Tibial nerve (tissue), 4 donors: ENCODE measurements around the gene RAB20. TPM values are rescaled to one million over a fixed set of nuclear protein-coding genes. Genes with fewer than 3 reads are reported as not detected.
"Not testable (repeated sequence)": the region's sequence is repeated elsewhere in the genome, so short reads cannot be mapped to it uniquely, and the experiment has no call there.

Experiments used
- DNase-seq, 2 donors: peaks; one replicate each; pipeline ENCODE4 v3.0.0-alpha.2; 2019; ENCODE audit warnings: low spot score in 2 of 2
- H3K27ac ChIP-seq, 4 donors: fragments of 200-600 bp; sonication (generic) in 3 of 4; one replicate each; pipeline ENCODE4 v1.5.1; 2017 to 2019; ENCODE audit warnings: mild to moderate bottlenecking in 1 of 4
- H3K27me3 ChIP-seq, 2 donors: fragments of 200-600 bp; sonication (generic) in 1 of 2; one replicate each; pipeline versions ENCODE4 v1.5.1 to v1.6.0; 2017 to 2019
- H3K36me3 ChIP-seq, 3 donors: fragments of 200-600 bp; sonication (generic); one replicate each; pipeline ENCODE4 v1.5.1; 2018 to 2019
- H3K4me1 ChIP-seq, 4 donors: fragments of 200-600 bp; sonication (generic) in 3 of 4; one replicate each; pipeline ENCODE4 v1.5.1; 2017 to 2019
- H3K4me3 ChIP-seq, 4 donors: fragments of 200-600 bp; sonication (generic) in 3 of 4; one replicate each; pipeline ENCODE4 v1.5.1; 2017 to 2019; ENCODE audit warnings: mild to moderate bottlenecking in 1 of 4, moderate library complexity in 1 of 4
- H3K9me3 ChIP-seq, 4 donors: fragments of 200-600 bp; sonication (generic) in 3 of 4; one replicate each; pipeline ENCODE4 v1.5.1; 2017 to 2019
- CTCF ChIP-seq, 5 experiments: fragments of 200-600 bp in 3 of 5; fragments of 450-650 bp in 2 of 5; sonication (generic) in 3 of 5; IDR thresholded peaks; one replicate each; pipeline ENCODE4 v1.5.1; 2016 to 2019; ENCODE audit warnings: antibody characterized with exemption in 5 of 5, mild to moderate bottlenecking in 3 of 5, moderate library complexity in 2 of 5
- EP300 ChIP-seq, 2 donors: sonication (generic); formaldehyde crosslinking; IDR thresholded peaks; one replicate each; pipeline ENCODE4 v1.6.1; 2017; ENCODE audit warnings: antibody characterized with exemption in 2 of 2, mild to moderate bottlenecking in 1 of 2
- POLR2A ChIP-seq, 2 donors: fragments of 450-650 bp; IDR thresholded peaks; one replicate each; pipeline ENCODE4 v1.6.1; 2017; ENCODE audit warnings: antibody characterized with exemption in 2 of 2, mild to moderate bottlenecking in 2 of 2, moderate library complexity in 2 of 2
- WGBS, 2 donors: methylation state at CpG; one replicate each; pipeline ENCODE4 v1.1.5; 2018; 5-methylcytosine and 5-hydroxymethylcytosine counted together
- total RNA-seq, 4 donors: library from RNA; depleted of rRNA; stranded (reverse); fragments of >200 nt; gene quantifications; one replicate each; pipeline ENCODE4 v1.1.0, GENCODE V29; 2016

The RAB20 gene
- total RNA-seq, 4 donors from 2014 or later = 28.5 to 52.5 (median 30.2) TPM

DNA sequence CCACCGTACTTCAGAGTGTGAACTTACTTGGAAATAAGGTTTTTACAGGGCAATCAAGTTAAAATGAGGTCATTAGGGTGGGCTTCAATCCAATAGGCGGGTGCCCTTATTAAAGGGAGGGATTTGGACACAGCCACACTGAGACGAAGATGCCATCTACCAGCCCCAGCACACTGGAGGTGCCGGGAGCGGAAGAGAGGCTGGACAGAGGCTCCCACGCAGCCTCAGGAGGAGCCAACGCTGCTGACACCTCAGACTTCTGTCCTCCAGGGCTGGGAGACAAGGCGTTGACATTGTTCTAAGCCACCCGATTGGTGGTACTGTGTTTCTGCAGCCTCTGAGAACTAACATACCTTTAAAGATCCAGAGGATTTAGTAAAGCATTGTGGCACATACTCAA, 12.6 kb upstream of the RAB20 start:
- 63 to 65% methylated on average over 9 of the region's 9 CpGs for WGBS, 2 donors
- no peak for DNase-seq
- Histone ChIP-seq H3K4me3 (no peak overlapping the region), H3K27ac (no peak overlapping the region), H3K27me3 (peaks cover 0 to 12% of the 10 kb centered on the region in 2 donors), H3K36me3 (no peaks in the 10 kb centered on the region), H3K4me1 (peaks cover 0 to 22% (median 7%) of the 10 kb centered on the region in 4 donors), H3K9me3 (no peaks in the 10 kb centered on the region)
- TF ChIP-seq EP300 (IDR thresholded peaks at IDR 0.05) (no peak), POLR2A (IDR thresholded peaks at IDR 0.05) (no peak), CTCF (IDR thresholded peaks at IDR 0.05) (no peak)

- peaks cover 0 to 13% (median 6%) of the 10 kb centered on the region in 4 donors for H3K4me1 ChIP-seq
- H3K36me3 ChIP-seq = no peaks in the 10 kb centered on the region
- no peak for TF ChIP-seq EP300 (IDR thresholded peaks at IDR 0.05)
- no peak for TF ChIP-seq CTCF (IDR thresholded peaks at IDR 0.05)
- TF ChIP-seq POLR2A (IDR thresholded peaks at IDR 0.05) = no peak
- no peaks in the 10 kb centered on the region for H3K9me3 ChIP-seq
- H3K27me3 ChIP-seq = peaks cover 0 to 12% of the 10 kb centered on the region in 2 donors
- H3K4me3 ChIP-seq = no peak overlapping the region
- WGBS, 2 donors = 58 to 63% methylated on average over 2 of the region's 2 CpGs
- no peak for DNase-seq
- H3K27ac ChIP-seq = no peak overlapping the region
Measured at GRCh38 chr13:110572778-110573118, 11.2 kb upstream of the RAB20 start.

DNA sequence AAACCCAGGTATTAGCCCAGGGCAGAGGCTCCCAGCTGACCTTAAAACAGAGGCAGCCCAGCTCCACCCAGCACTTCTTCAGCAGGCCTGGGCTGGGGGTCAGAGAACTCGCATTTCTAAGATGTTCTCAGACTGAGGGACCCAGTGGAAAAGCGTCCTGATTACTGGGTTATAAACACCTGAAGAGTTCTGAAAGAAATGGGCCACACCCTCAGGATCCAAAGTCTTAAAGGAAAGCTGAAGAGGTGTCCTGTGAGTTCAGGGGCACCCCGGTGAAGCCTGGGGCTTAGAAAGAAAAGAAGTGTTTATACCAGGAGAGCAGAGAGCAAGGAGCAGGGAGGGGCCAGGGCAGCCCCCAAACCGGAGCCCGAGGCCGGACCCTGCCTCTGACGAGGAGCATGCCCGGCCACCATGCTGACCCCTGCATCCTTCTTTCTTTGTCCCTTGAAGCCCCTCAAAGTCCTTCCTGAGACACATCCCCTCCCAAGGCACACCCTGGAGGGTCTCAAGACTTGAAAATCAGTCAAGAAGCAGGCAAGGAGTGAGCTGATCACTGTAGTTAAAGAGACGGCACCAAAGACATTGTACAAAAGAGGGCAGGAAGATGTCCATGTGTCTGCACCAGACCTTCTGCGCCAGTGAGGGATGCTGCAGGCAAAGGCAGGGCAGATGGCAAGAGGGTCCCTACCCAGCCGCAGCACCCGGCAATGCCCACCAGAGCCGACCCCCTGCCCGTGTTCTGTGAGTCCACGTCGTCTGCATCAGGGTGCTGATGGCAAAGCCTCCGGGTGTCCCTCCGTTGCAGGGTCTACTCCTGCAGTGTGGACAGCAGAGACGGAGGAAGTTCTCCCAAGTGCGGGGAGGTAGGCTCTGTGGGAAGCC, 10.6 kb upstream of the RAB20 start:
- no peak for DNase-seq
- peaks cover 0 to 13% (median 6%) of the 10 kb centered on the region in 4 donors for H3K4me1 ChIP-seq
- H3K9me3 ChIP-seq = no peaks in the 10 kb centered on the region
- H3K36me3 ChIP-seq = no peaks in the 10 kb centered on the region
- H3K27me3 ChIP-seq = peaks cover 0 to 12% of the 10 kb centered on the region in 2 donors
- TF ChIP-seq EP300 (IDR thresholded peaks at IDR 0.05) (no peak), CTCF (IDR thresholded peaks at IDR 0.05) (no peak), POLR2A (IDR thresholded peaks at IDR 0.05) (no peak)
- H3K27ac ChIP-seq = no peak overlapping the region
- WGBS, 2 donors = 76 to 81% methylated on average over 20 of the region's 20 CpGs
- H3K4me3 ChIP-seq = no peak overlapping the region

GRCh38 chr13:110570886-110571285, 9.4 kb upstream of the RAB20 start:
- TF ChIP-seq EP300 (IDR thresholded peaks at IDR 0.05) (no peak), POLR2A (IDR thresholded peaks at IDR 0.05) (no peak), CTCF (IDR thresholded peaks at IDR 0.05) (no peak)

DNA sequence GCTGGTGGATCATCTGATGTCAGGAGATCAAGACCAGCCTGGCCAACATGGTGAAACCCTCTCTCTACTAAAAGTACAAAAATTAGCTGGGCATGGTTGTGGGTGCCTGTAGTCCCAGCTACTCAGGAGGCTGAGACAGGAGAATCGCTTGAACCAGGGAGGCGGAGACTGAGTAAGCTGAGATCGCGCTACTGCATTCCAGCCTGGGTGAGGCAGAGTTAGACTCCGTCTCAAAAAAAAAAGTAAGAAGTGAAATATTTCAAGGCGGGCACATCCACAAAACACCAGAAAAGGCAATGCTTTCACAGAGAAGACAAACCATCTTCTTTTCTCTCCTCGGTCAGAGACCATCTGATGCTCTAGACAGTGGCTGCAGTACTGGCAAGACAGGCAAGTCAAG, 8.4 kb upstream of the RAB20 start:
- WGBS, 2 donors = 64 to 87% methylated on average over 7 of the region's 7 CpGs
- not testable (repeated sequence) for H3K9me3 ChIP-seq, H3K27ac ChIP-seq, H3K4me3 ChIP-seq, DNase-seq, H3K4me1 ChIP-seq, H3K36me3 ChIP-seq
- H3K27me3 ChIP-seq = peaks cover 0 to 12% of the 10 kb centered on the region in 2 donors

More at GRCh38 chr13:110570886-110571285, 9.4 kb upstream of the RAB20 start:
- Histone ChIP-seq H3K4me3 (no peak overlapping the region), H3K27ac (no peak overlapping the region), H3K36me3 (no peaks in the 10 kb centered on the region), H3K27me3 (peaks cover 0 to 12% of the 10 kb centered on the region in 2 donors), H3K9me3 (no peaks in the 10 kb centered on the region), H3K4me1 (peaks cover 0 to 10% (median 5%) of the 10 kb centered on the region in 4 donors)
- 84 to 85% methylated on average over 10 of the region's 10 CpGs for WGBS, 2 donors
- no peak for DNase-seq
